Muscle layer of duodenum (tissue), 2 donors: ENCODE measurements around the gene TACR1.
"Not testable (repeated sequence)": the region's sequence is repeated elsewhere in the genome, so short reads cannot be mapped to it uniquely, and the experiment has no call there.

Experiments used
- H3K27ac ChIP-seq: one replicate; pipeline ENCODE4 v1.7.0; 2013; ENCODE audit warnings: mild to moderate bottlenecking, low read length
- H3K27me3 ChIP-seq: one replicate; pipeline ENCODE4 v1.7.0; 2013; ENCODE audit warnings: low read depth, mild to moderate bottlenecking, control low read depth, low read length
- H3K36me3 ChIP-seq, 2 donors: one replicate each; pipeline ENCODE4 v1.7.0; 2013; ENCODE audit warnings: low read length in 2 of 2, control low read depth in 1 of 2, mild to moderate bottlenecking in 1 of 2; ENCODE audit not compliant: insufficient read depth in 2 of 2, control insufficient read depth in 1 of 2
- H3K4me1 ChIP-seq, 2 donors: one replicate each; pipeline ENCODE4 v1.7.0; 2013; ENCODE audit warnings: low read length in 2 of 2, mild to moderate bottlenecking in 2 of 2, control low read depth in 1 of 2, moderate library complexity in 1 of 2; ENCODE audit not compliant: insufficient read depth in 2 of 2, control insufficient read depth in 1 of 2
- H3K4me3 ChIP-seq, 2 donors: one replicate each; pipeline ENCODE4 v1.7.0; 2013; ENCODE audit warnings: low read length in 2 of 2, low read depth in 1 of 2, mild to moderate bottlenecking in 1 of 2
- H3K9me3 ChIP-seq, 2 donors: one replicate each; pipeline ENCODE4 v1.7.0; 2013; ENCODE audit warnings: low read length in 2 of 2, control low read depth in 1 of 2, mild to moderate bottlenecking in 1 of 2; ENCODE audit not compliant: control insufficient read depth in 1 of 2
- donor health status: healthy.

TACR1 gene

GRCh38 chr2:75192496-75192895 lies 6.8 kb downstream of the TACR1 start:
- H3K27me3 ChIP-seq, result no peaks in the 10 kb centered on the region

GRCh38 chr2:75190271-75190990 lies 8.9 kb downstream of the TACR1 start:
- Histone ChIP-seq H3K27ac (no peak overlapping the region), H3K9me3 (no peaks in the 10 kb centered on the region), H3K4me1 (peaks cover 0 to 18% of the 10 kb centered on the region in 2 donors), H3K36me3 (no peaks in the 10 kb centered on the region), H3K27me3 (no peaks in the 10 kb centered on the region), H3K4me3 (no peak overlapping the region)

More at GRCh38 chr2:75192496-75192895, 6.8 kb downstream of the TACR1 start:
- Histone ChIP-seq H3K4me3 (no peak overlapping the region), H3K9me3 (no peaks in the 10 kb centered on the region), H3K4me1 (peaks cover 0 to 7% of the 10 kb centered on the region in 2 donors), H3K27ac (no peak overlapping the region), H3K36me3 (no peaks in the 10 kb centered on the region)

GRCh38 chr2:75186821-75187220 lies 12.5 kb downstream of the TACR1 start:
- no peak overlapping the region for H3K4me3 ChIP-seq
- H3K27me3 ChIP-seq, result no peaks in the 10 kb centered on the region
- H3K9me3 ChIP-seq, result no peaks in the 10 kb centered on the region

GRCh38 chr2:75182606-75183005 lies 16.7 kb downstream of the TACR1 start:
- H3K27ac ChIP-seq, result no peak overlapping the region
- no peaks in the 10 kb centered on the region for H3K27me3 ChIP-seq
- no peak overlapping the region for H3K4me3 ChIP-seq
- no peaks in the 10 kb centered on the region for H3K9me3 ChIP-seq
- no peaks in the 10 kb centered on the region for H3K36me3 ChIP-seq
- H3K4me1 ChIP-seq, result peaks cover 0 to 12% of the 10 kb centered on the region in 2 donors

More at GRCh38 chr2:75186821-75187220, 12.5 kb downstream of the TACR1 start:
- Histone ChIP-seq H3K27ac (no peak overlapping the region), H3K4me1 (peaks cover 0 to 18% of the 10 kb centered on the region in 2 donors), H3K36me3 (no peaks in the 10 kb centered on the region)

GRCh38 chr2:75180476-75180875 lies 18.8 kb downstream of the TACR1 start:
- Histone ChIP-seq H3K4me1 (no peaks in the 10 kb centered on the region), H3K27me3 (no peaks in the 10 kb centered on the region)

GRCh38 chr2:75177427-75177826 lies 21.9 kb downstream of the TACR1 start:
- Histone ChIP-seq H3K27ac (no peak overlapping the region), H3K4me3 (no peak overlapping the region), H3K27me3 (no peaks in the 10 kb centered on the region), H3K4me1 (no peaks in the 10 kb centered on the region), H3K9me3 (no peaks in the 10 kb centered on the region), H3K36me3 (no peaks in the 10 kb centered on the region)

More at GRCh38 chr2:75180476-75180875, 18.8 kb downstream of the TACR1 start:
- Histone ChIP-seq H3K4me3 (no peak overlapping the region), H3K36me3 (no peaks in the 10 kb centered on the region), H3K27ac (no peak overlapping the region), H3K9me3 (no peaks in the 10 kb centered on the region)

- no peak overlapping the region for H3K27ac ChIP-seq
- no peaks in the 10 kb centered on the region for H3K36me3 ChIP-seq
- no peaks in the 10 kb centered on the region for H3K9me3 ChIP-seq
- no peaks in the 10 kb centered on the region for H3K4me1 ChIP-seq
- H3K27me3 ChIP-seq, result no peaks in the 10 kb centered on the region
- H3K4me3 ChIP-seq, result no peak overlapping the region
These were observed 23.9 kb downstream of the TACR1 start for GRCh38 chr2:75175456-75175855.

GRCh38 chr2:75174981-75175380 lies 24.3 kb downstream of the TACR1 start:
- no peaks in the 10 kb centered on the region for H3K9me3 ChIP-seq
- no peaks in the 10 kb centered on the region for H3K4me1 ChIP-seq
- no peak overlapping the region for H3K27ac ChIP-seq
- no peaks in the 10 kb centered on the region for H3K36me3 ChIP-seq
- no peak overlapping the region for H3K4me3 ChIP-seq
- no peaks in the 10 kb centered on the region for H3K27me3 ChIP-seq

- Histone ChIP-seq H3K9me3 (no peaks in the 10 kb centered on the region), H3K27ac (no peak overlapping the region)
These were observed 24.8 kb downstream of the TACR1 start for GRCh38 chr2:75174519-75174918.

GRCh38 chr2:75173740-75174139 lies 25.6 kb downstream of the TACR1 start:
- no peak overlapping the region for H3K4me3 ChIP-seq
- no peaks in the 10 kb centered on the region for H3K27me3 ChIP-seq
- H3K27ac ChIP-seq, result no peak overlapping the region
- no peaks in the 10 kb centered on the region for H3K36me3 ChIP-seq
- H3K4me1 ChIP-seq, result no peaks in the 10 kb centered on the region
- no peaks in the 10 kb centered on the region for H3K9me3 ChIP-seq

More at GRCh38 chr2:75174519-75174918, 24.8 kb downstream of the TACR1 start:
- Histone ChIP-seq H3K4me1 (no peaks in the 10 kb centered on the region), H3K4me3 (no peak overlapping the region), H3K36me3 (no peaks in the 10 kb centered on the region), H3K27me3 (no peaks in the 10 kb centered on the region)

GRCh38 chr2:75171423-75171822 lies 27.9 kb downstream of the TACR1 start:
- H3K9me3 ChIP-seq, H3K27ac ChIP-seq, H3K27me3 ChIP-seq, H3K36me3 ChIP-seq, H3K4me1 ChIP-seq, H3K4me3 ChIP-seq: not testable (repeated sequence)

- H3K4me1 ChIP-seq, result no peaks in the 10 kb centered on the region
- no peaks in the 10 kb centered on the region for H3K36me3 ChIP-seq
- H3K4me3 ChIP-seq, result no peak overlapping the region
- H3K27ac ChIP-seq, result no peak overlapping the region
- no peaks in the 10 kb centered on the region for H3K9me3 ChIP-seq
- H3K27me3 ChIP-seq, result no peaks in the 10 kb centered on the region
These were observed 28.4 kb downstream of the TACR1 start for GRCh38 chr2:75170889-75171288.
